Esophagus muscularis mucosa (tissue), 4 donors: ENCODE data around the gene FOXN3. TPM values are rescaled to one million over a fixed set of nuclear protein-coding genes. Genes with fewer than 3 reads are reported as not detected.

ENCODE experiments used
- DNase-seq: peaks from one replicate; pipeline ENCODE4 v3.0.0-alpha.2; 2017; ENCODE audit errors: extremely low spot score
- H3K27ac ChIP-seq, 4 donors: fragments of 200-600 bp; sonication (generic); replicated peaks in 1 of 4; 1 replicate in 3 of 4; 2 replicates in 1 of 4; pipeline ENCODE4 v1.5.1; 2016 to 2019; ENCODE audit warnings: mild to moderate bottlenecking in 1 of 4
- H3K27me3 ChIP-seq, 4 donors: fragments of 200-600 bp; sonication (generic); one replicate each; pipeline versions ENCODE4 v1.5.1 to v1.6.0; 2016 to 2019
- H3K36me3 ChIP-seq, 4 donors: fragments of 200-600 bp; sonication (generic); one replicate each; pipeline ENCODE4 v1.5.1; 2016 to 2019
- H3K4me1 ChIP-seq, 4 donors: fragments of 200-600 bp; sonication (generic); one replicate each; pipeline ENCODE4 v1.5.1; 2016 to 2019
- H3K4me3 ChIP-seq, 4 donors: fragments of 200-600 bp; sonication (generic); 1 replicate in 2 of 4; 2 replicates in 2 of 4; pipeline ENCODE4 v1.5.1; 2016 to 2019; ENCODE audit warnings: mild to moderate bottlenecking in 4 of 4, moderate library complexity in 1 of 4
- H3K9me3 ChIP-seq, 4 donors: fragments of 200-600 bp; sonication (generic); 1 replicate in 3 of 4; 2 replicates in 1 of 4; pipeline ENCODE4 v1.5.1; 2016 to 2019
- CTCF ChIP-seq, 3 experiments: fragments of 200-600 bp in 2 of 3; fragments of 450-650 bp in 1 of 3; sonication (generic) in 2 of 3; IDR thresholded peaks; one replicate each; pipeline ENCODE4 v1.5.1; 2017 to 2019; ENCODE audit warnings: antibody characterized with exemption in 3 of 3, mild to moderate bottlenecking in 2 of 3, moderate library complexity in 1 of 3
- EP300 ChIP-seq: sonication (generic); formaldehyde crosslinking; IDR thresholded peaks from one replicate; pipeline ENCODE4 v1.6.1; 2017; ENCODE audit warnings: antibody characterized with exemption
- POLR2A ChIP-seq: fragments of 450-650 bp; IDR thresholded peaks from one replicate; pipeline ENCODE4 v1.6.1; 2017; ENCODE audit warnings: antibody characterized with exemption, moderate library complexity, mild to moderate bottlenecking, low read depth
- POLR2AphosphoS5 ChIP-seq, 2 donors: sonication (generic); formaldehyde crosslinking; IDR thresholded peaks; one replicate each; pipeline ENCODE4 v1.6.1; 2017; ENCODE audit warnings: antibody characterized with exemption in 2 of 2
- WGBS: methylation state at CpG from one replicate; pipeline ENCODE4 v1.1.5; 2018; 5-methylcytosine and 5-hydroxymethylcytosine counted together
- intact Hi-C: fragments of 100-400 bp; cut with DNase I; formaldehyde crosslinking; loops from one replicate; pipeline ENCODE4 v1.15.1; 2023
- total RNA-seq, 4 donors: library from RNA; depleted of rRNA; stranded (reverse); fragments of >200 nt; gene quantifications; one replicate each; pipeline versions ENCODE4 v1.1.0 to v1.2.1, GENCODE V29; 2016

FOXN3 gene
- total RNA-seq, 4 donors from 2014 or later, result 114 to 180 (median 145) TPM

GRCh38 chr14:89125216-89125615 lies 291.8 kb downstream of the FOXN3 start:
- no peak overlapping the region for H3K4me3 ChIP-seq
- no peaks in the 10 kb centered on the region for H3K4me1 ChIP-seq
- intact Hi-C loops, result no loop called here
- 71% methylated on average over 4 of the region's 4 CpGs for WGBS
- no peak for TF ChIP-seq POLR2A
- no peak for TF ChIP-seq EP300
- TF ChIP-seq POLR2AphosphoS5 (IDR thresholded peaks at IDR 0.05), result no peak
- TF ChIP-seq CTCF (IDR thresholded peaks at IDR 0.05), result no peak
- no peaks in the 10 kb centered on the region for H3K36me3 ChIP-seq
- no peak for DNase-seq
- no peak overlapping the region for H3K27ac ChIP-seq
- H3K27me3 ChIP-seq, result no peaks in the 10 kb centered on the region
- H3K9me3 ChIP-seq, result peaks cover 0 to 2% (median 0%) of the 10 kb centered on the region in 4 donors

GRCh38 chr14:89123851-89124250 lies 293.2 kb downstream of the FOXN3 start:
- Histone ChIP-seq H3K4me1 (no peaks in the 10 kb centered on the region), H3K27me3 (no peaks in the 10 kb centered on the region), H3K27ac (no peak overlapping the region), H3K4me3 (no peak overlapping the region), H3K36me3 (no peaks in the 10 kb centered on the region), H3K9me3 (peaks cover 0 to 11% (median 5%) of the 10 kb centered on the region in 4 donors)
- WGBS, result 59% methylated on average over 1 of the region's 1 CpG
- intact Hi-C loops, result no loop called here
- no peak for DNase-seq
- TF ChIP-seq POLR2A (no peak), EP300 (no peak), POLR2AphosphoS5 (IDR thresholded peaks at IDR 0.05) (no peak), CTCF (IDR thresholded peaks at IDR 0.05) (no peak)

- H3K4me1 ChIP-seq, result no peaks in the 10 kb centered on the region
- H3K27me3 ChIP-seq, result no peaks in the 10 kb centered on the region
- WGBS, result 93% methylated on average over 10 of the region's 10 CpGs
- TF ChIP-seq POLR2A (no peak), POLR2AphosphoS5 (IDR thresholded peaks at IDR 0.05) (no peak), CTCF (IDR thresholded peaks at IDR 0.05) (no peak), EP300 (no peak)
- H3K4me3 ChIP-seq, result no peak overlapping the region
- no peak for DNase-seq
- no peak overlapping the region for H3K27ac ChIP-seq
- H3K36me3 ChIP-seq, result no peaks in the 10 kb centered on the region
- intact Hi-C loops, result no loop called here
- H3K9me3 ChIP-seq, result peaks cover 0 to 11% (median 5%) of the 10 kb centered on the region in 4 donors
Observed at GRCh38 chr14:89123215-89123614, 293.8 kb downstream of the FOXN3 start.

- intact Hi-C loops, result no loop called here
- DNase-seq, result no peak
- Histone ChIP-seq H3K27ac (no peak overlapping the region), H3K4me3 (no peak overlapping the region), H3K4me1 (no peaks in the 10 kb centered on the region), H3K36me3 (no peaks in the 10 kb centered on the region), H3K27me3 (no peaks in the 10 kb centered on the region), H3K9me3 (peaks cover 0 to 11% (median 5%) of the 10 kb centered on the region in 4 donors)
- TF ChIP-seq EP300 (no peak), CTCF (IDR thresholded peaks at IDR 0.05) (no peak), POLR2A (no peak), POLR2AphosphoS5 (IDR thresholded peaks at IDR 0.05) (no peak)
- 37% methylated on average over 4 of the region's 4 CpGs for WGBS
Observed at GRCh38 chr14:89121968-89122620, 294.9 kb downstream of the FOXN3 start.

- H3K27me3 ChIP-seq, result no peaks in the 10 kb centered on the region
- no peak for DNase-seq
- H3K4me1 ChIP-seq, result no peaks in the 10 kb centered on the region
- H3K9me3 ChIP-seq, result peaks cover 0 to 11% (median 5%) of the 10 kb centered on the region in 4 donors
- no peak overlapping the region for H3K4me3 ChIP-seq
- TF ChIP-seq POLR2A (no peak), POLR2AphosphoS5 (IDR thresholded peaks at IDR 0.05) (no peak), CTCF (IDR thresholded peaks at IDR 0.05) (no peak), EP300 (no peak)
- H3K36me3 ChIP-seq, result no peaks in the 10 kb centered on the region
- no peak overlapping the region for H3K27ac ChIP-seq
- intact Hi-C loops, result no loop called here
- 78% methylated on average over 5 of the region's 5 CpGs for WGBS
Observed at GRCh38 chr14:89117012-89117411, 300.0 kb downstream of the FOXN3 start.
